AG10803 (cell line): Measurements from ENCODE around the gene SLC26A2.

Experiments
- DNase-seq: peaks from one replicate; pipeline ENCODE4 v3.0.0; 2010; ENCODE audit warnings: low read depth
- H3K4me3 ChIP-seq: 2 replicates; pipeline ENCODE4 v1.5.1; 2011; ENCODE audit warnings: mild to moderate bottlenecking, low read length, control low read depth
- TF ChIP-seq, protein P1 (sequence below): conservative IDR thresholded peaks from 2 replicates; pipeline ENCODE4 v1.5.1; 2011; ENCODE audit warnings: mild to moderate bottlenecking, low read length, control low read depth, inconsistent platforms

SLC26A2 gene

DNA sequence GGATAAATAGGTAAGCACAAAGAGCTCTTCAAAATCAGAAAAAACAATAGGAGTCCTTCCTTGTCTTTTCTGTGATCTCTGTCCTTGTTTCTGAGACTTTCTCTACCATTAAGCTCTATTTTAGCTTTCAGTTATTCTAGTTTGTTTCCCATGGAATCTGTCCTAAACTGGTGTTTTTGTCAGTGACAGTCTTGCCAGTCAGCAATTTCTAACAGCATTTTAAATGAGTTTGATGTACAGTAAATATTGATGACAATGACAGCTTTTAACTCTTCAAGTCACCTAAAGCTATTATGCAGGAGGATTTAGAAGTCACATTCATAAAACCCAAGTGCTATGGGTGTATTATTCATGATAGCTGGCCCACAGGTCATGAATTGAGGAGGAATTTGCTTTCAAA lies 21.9 kb downstream of the SLC26A2 start:
- no peak for DNase-seq
- TF ChIP-seq, protein P1, sequence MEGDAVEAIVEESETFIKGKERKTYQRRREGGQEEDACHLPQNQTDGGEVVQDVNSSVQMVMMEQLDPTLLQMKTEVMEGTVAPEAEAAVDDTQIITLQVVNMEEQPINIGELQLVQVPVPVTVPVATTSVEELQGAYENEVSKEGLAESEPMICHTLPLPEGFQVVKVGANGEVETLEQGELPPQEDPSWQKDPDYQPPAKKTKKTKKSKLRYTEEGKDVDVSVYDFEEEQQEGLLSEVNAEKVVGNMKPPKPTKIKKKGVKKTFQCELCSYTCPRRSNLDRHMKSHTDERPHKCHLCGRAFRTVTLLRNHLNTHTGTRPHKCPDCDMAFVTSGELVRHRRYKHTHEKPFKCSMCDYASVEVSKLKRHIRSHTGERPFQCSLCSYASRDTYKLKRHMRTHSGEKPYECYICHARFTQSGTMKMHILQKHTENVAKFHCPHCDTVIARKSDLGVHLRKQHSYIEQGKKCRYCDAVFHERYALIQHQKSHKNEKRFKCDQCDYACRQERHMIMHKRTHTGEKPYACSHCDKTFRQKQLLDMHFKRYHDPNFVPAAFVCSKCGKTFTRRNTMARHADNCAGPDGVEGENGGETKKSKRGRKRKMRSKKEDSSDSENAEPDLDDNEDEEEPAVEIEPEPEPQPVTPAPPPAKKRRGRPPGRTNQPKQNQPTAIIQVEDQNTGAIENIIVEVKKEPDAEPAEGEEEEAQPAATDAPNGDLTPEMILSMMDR, result no peak
- H3K4me3 ChIP-seq, result no peak overlapping the region

DNA sequence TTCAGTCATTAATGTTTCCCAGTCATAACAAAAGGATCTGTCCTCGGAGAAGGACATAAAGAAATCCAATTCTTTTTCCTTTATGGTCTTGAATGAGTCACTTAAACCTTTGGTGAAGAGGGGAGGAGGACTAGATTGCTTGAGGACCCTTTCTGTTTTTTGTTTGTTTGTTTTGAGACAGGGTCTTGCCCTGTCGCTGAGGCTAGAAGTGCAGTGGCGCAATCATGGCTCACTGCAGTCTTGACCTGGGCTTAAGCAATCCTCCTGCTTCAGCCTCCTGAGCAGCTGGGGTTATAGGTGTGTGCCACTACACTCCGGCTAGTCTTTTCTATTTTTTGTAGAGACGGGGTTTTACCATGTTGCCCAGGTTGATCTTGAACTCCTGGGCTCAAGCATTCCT lies 27.6 kb downstream of the SLC26A2 start:
- no peak overlapping the region for H3K4me3 ChIP-seq
- TF ChIP-seq, protein P1, result no peak
- no peak for DNase-seq

DNA sequence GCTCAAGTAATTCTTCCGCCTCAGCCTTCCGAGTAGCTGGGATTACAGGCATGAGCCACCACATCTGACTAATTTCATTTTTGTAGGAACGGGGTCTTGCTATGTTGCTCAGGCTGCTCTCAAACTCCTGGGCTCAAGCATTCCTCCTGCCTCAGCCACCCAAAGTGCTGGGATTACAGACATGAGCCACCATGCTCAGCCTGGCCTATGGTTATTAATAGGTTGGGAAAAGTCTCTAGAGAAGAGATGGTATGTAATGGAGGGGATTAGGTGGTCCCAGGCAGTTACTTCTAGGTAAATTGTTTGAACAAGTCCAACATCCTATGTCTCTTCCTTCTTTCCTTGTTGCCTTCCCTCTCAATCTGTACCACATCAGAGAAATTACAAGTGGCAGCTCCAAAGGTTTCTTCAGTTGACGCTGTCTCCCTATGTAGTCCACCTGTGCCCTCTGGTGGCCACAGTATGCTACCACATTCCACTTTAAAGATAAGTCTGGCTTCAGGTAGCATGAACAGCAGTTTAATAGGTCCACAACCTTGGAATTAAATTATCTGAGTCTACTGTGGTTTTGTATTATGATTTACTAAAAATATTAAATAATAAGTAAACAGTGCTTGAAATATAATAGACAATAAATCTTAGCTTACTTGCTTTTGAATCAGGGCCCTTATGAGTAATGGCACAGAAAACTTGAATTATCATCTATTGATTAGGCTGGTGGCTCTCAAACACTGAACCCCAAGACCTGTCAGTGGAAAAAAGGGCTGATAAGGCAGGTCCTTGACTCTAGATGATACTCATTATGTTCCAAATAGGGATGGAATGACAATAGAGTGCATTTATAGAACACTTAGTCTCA lies 30.2 kb downstream of the SLC26A2 start:
- TF ChIP-seq, protein P1, result peak; percentile 96
- peak; percentile 73 for DNase-seq
- no peak overlapping the region for H3K4me3 ChIP-seq

DNA sequence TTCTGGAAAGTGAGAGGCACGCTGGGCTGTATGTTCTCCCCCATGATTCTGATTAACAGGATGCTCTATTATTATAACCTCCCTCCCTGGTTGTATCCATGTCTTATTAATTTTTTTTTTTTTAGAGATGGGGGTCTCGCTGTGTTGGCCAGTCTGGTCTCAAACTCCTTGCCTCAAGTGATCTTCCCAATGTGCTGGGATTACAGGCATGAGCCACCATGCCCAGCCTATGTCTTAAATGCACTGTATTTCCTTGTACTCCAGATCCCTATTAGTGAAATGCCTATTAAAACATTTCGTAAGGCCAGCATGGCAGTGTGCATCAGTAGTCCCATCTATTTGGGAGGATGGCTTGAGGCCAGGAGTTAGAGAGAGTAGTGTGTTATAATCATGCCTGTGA lies 32.9 kb downstream of the SLC26A2 start:
- TF ChIP-seq, protein P1, result no peak

DNA sequence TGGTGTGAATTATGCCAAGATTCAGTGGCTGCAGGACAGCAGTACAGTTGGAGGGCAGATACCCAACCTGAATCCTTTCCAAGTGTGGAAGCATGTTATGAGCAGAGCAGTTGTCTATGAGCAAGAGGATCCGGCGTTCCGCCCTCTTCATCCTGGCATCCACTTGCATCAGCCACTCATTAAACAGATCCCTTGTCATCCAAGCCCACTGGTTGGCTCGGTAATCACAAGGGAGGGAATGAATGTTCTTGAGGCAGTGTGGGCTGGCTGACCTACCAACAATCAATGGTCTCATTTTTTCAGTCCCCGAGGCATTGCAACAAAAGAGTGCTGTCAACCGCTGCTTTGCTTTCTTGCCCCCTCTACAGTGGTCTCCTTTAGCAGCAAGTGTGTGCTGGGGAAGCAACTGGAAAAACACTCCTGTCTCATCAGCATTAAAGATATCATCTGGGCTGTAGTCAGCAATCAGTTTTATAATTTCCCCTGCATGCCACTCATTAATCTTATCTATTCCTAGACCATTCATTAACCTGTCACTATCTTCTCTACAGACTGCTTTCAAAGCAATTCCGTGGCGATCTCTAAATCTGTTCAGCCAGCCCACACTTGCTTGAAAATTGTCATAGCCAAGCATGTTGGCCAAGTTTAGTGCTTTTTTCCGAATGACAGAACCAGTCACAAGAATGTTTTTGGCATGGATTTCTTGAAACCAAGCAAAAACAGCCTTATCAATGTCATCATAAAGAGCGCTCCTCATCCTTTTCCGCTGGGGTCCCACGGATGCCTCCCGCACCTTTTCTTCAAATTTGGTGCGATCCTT lies 35.0 kb downstream of the SLC26A2 start:
- no peak overlapping the region for H3K4me3 ChIP-seq
- TF ChIP-seq, protein P1, result no peak
- no peak for DNase-seq

More for the DNA sequence above, 32.9 kb downstream of the SLC26A2 start:
- H3K4me3 ChIP-seq, result no peak overlapping the region
- DNase-seq, result peak; percentile 20

DNA sequence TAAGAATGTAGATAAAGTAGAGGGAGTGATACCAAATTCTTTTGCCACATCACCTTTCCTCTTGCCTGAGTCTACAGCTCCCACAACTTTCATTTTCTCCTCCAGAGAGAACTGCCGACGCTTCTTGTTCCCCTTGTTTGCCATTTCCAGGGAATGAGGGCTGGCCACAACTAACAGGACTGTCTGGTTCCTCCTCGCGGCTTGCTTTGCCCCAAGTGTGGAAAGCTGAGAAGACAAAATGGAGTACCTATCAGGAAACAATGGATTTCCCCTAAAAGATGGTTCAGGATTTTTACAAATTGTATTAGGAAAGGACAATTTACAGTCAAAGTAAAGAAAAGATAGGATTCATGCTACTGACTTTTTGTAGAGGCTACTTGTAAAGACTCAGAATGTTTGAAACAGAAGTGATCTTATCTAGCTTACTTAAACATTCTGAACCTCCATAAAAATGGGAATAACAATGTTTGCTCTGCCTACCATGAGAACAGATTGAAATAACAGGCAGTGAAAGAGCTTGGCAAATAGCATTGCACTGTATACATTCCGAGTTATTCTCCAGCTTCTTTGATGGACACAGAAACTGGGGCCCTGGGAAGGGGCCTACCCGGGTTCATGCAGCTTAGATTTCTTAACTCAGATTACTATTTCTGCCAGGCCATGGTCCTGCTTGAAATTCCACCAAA lies 35.8 kb downstream of the SLC26A2 start:
- TF ChIP-seq, protein P1, result no peak

More for the DNA sequence above, 35.8 kb downstream of the SLC26A2 start:
- DNase-seq, result no peak
- H3K4me3 ChIP-seq, result no peak overlapping the region
